ENCODE measurements around the gene OR5D13. TPM values are rescaled to one million over a fixed set of nuclear protein-coding genes. Genes with fewer than 3 reads are reported as not detected.

Gene OR5D13, protein sequence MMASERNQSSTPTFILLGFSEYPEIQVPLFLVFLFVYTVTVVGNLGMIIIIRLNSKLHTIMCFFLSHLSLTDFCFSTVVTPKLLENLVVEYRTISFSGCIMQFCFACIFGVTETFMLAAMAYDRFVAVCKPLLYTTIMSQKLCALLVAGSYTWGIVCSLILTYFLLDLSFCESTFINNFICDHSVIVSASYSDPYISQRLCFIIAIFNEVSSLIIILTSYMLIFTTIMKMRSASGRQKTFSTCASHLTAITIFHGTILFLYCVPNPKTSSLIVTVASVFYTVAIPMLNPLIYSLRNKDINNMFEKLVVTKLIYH
- not detected in 2 replicates for total RNA-seq

DNA sequence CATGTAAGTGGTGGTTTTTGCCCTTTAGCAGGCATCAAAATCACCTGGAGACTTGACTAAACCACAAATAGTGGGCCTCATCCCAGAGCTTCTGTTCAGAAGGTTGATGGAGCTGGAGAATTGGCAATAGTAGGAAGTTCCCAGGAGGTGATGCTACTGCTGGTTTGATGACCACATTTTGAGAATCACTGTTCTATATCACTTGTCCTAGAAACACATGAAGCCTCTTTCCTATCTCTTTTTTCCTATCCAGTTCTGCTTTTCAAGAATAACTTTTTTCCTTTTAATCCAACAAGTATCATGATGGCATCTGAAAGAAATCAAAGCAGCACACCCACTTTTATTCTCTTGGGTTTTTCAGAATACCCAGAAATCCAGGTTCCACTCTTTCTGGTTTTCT is at the start of gene OR5D13:
Gene OR5D13 (plus strand): TSS at position 301 of the 400 bp plus-strand sequence. CDS start 0 bp downstream, at position 301.

DNA sequence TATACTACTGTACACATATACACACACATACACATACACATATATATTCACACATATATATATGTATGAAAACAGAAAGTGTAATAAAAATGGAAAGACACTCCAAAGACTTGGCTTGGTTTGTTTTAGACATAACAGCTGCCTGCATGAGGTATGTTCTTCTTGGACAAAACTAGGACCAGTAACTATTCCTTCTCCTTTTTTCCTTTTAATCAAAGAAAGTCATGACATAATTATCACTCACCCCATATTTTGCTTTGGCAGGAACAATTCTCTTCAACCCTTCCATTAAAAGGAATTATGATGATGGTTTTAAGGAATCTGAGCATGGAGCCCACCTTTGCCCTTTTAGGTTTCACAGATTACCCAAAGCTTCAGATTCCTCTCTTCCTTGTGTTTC is 22.0 kb downstream of the OR5D13 start, which contains the start of gene OR5D14:
Gene OR5D14 (plus strand): TSS at position 301 of the 400 bp plus-strand sequence. CDS start 0 bp downstream, at position 301.

DNA sequence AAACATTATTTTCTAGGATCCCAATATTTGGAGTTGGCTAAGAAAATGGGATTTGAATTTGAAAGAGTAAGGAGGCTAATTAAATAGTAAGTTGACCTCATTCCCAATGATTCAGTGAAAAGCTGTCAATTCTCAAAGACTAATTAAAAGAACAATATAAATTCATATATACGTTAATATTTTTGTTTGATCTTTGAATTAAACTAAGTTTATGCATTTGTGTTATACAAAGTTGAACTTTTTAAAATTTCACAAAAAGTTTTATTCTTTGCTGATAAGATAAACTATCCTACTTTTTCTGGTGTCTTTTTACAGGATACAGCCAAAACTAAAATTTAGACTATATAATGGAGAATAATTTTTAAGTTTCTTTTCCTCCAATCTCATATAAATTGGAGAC is 37.8 kb downstream of the OR5D13 start, which contains the start of gene OR5L1:
Gene OR5L1 (plus strand): TSS at position 301 of the 400 bp plus-strand sequence. CDS start 100 bp downstream, outside the sequence.

DNA sequence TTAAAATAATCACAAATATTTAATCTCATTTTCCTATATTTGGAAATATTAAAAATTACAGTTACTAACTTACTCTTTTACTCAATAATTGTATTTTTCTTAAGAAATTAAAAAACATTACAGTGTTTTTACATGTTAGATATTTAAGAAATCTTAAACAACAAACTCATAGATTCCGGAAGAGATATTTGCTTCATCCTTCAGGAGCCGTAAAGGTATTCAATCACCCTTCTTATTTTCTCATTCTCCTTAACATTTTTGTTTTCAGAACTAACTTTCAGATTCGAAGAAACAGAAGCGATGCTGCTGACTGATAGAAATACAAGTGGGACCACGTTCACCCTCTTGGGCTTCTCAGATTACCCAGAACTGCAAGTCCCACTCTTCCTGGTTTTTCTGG is 46.1 kb downstream of the OR5D13 start, which contains the start of gene OR5D18:
Gene OR5D18 (plus strand): TSS at position 301 of the 400 bp plus-strand sequence. CDS start 0 bp downstream, at position 301.

Other genes starting within 250 kb of the OR5D13 start
- not detected in 2 replicates for gene OR4C15, start 219.0 kb upstream of the OR5D13 start, total RNA-seq
- not detected in 2 replicates for gene OR4C16, start 201.3 kb upstream of the OR5D13 start, total RNA-seq
- not detected in 2 replicates for gene OR4C11, start 165.8 kb upstream of the OR5D13 start, total RNA-seq
- not detected in 2 replicates for gene OR4P4, start 138.3 kb upstream of the OR5D13 start, total RNA-seq
- not detected in 2 replicates for gene OR4S2, start 125.1 kb upstream of the OR5D13 start, total RNA-seq
- gene OR4C6, start 111.2 kb upstream of the OR5D13 start, total RNA-seq, result not detected in 2 replicates
- gene OR5D14, start 22.1 kb downstream of the OR5D13 start, total RNA-seq, result not detected in 2 replicates
- gene OR5L1, start 37.9 kb downstream of the OR5D13 start, total RNA-seq, result not detected in 2 replicates
- gene OR5D18, start 46.2 kb downstream of the OR5D13 start, total RNA-seq, result not detected in 2 replicates
- not detected in 2 replicates for gene OR5L2, start 53.8 kb downstream of the OR5D13 start, total RNA-seq
- not detected in 2 replicates for gene OR5D16, start 65.3 kb downstream of the OR5D13 start, total RNA-seq
- not detected in 2 replicates for gene TRIM51, start 109.9 kb downstream of the OR5D13 start, total RNA-seq
- not detected in 2 replicates for gene OR5W2, start 141.1 kb downstream of the OR5D13 start, total RNA-seq
- gene OR5I1, start 163.0 kb downstream of the OR5D13 start, total RNA-seq, result not detected in 2 replicates
- not detected in 2 replicates for gene OR10AG1, start 196.5 kb downstream of the OR5D13 start, total RNA-seq
- not detected in 2 replicates for gene OR5F1, start 221.2 kb downstream of the OR5D13 start, total RNA-seq